Neuron (in vitro differentiated cells): ENCODE results near the gene AKAP6.

ENCODE experiments used
- H2AFZ ChIP-seq: one replicate; pipeline ENCODE4 v1.6.1; 2013; ENCODE audit warnings: low read depth, mild to moderate bottlenecking, inconsistent platforms, low read length, moderate library complexity
- H3K27me3 ChIP-seq: one replicate; pipeline ENCODE4 v1.6.1; 2013; ENCODE audit warnings: low read length; ENCODE audit not compliant: insufficient read depth
- H3K36me3 ChIP-seq: one replicate; pipeline ENCODE4 v1.6.1; 2013; ENCODE audit warnings: low read length; ENCODE audit not compliant: insufficient read depth
- H3K4me1 ChIP-seq: one replicate; pipeline ENCODE4 v1.6.1; 2013; ENCODE audit warnings: low read length; ENCODE audit not compliant: insufficient read depth
- H3K4me3 ChIP-seq: 2 replicates; pipeline ENCODE4 v1.5.1; 2013; ENCODE audit warnings: mild to moderate bottlenecking, low read length, moderate library complexity
- H3K9me3 ChIP-seq: one replicate; pipeline ENCODE4 v1.6.1; 2013; ENCODE audit warnings: low read length

The AKAP6 gene

GRCh38 chr14:32408018-32408417, 78.9 kb downstream of the AKAP6 start:
- H3K4me1 ChIP-seq, result peaks cover 19% of the 10 kb centered on the region
- H3K4me3 ChIP-seq, result no peak overlapping the region
- no peaks in the 10 kb centered on the region for H3K36me3 ChIP-seq
- H3K27me3 ChIP-seq, result no peaks in the 10 kb centered on the region
- H2AFZ ChIP-seq, result no peak overlapping the region
- no peaks in the 10 kb centered on the region for H3K9me3 ChIP-seq

GRCh38 chr14:32412103-32412502, 83.0 kb downstream of the AKAP6 start:
- H3K27me3 ChIP-seq, result no peaks in the 10 kb centered on the region
- no peak overlapping the region for H3K4me3 ChIP-seq
- no peaks in the 10 kb centered on the region for H3K9me3 ChIP-seq
- H3K4me1 ChIP-seq, result peaks cover 30% of the 10 kb centered on the region
- no peaks in the 10 kb centered on the region for H3K36me3 ChIP-seq
- H2AFZ ChIP-seq, result no peak overlapping the region

- H3K27me3 ChIP-seq, result no peaks in the 10 kb centered on the region
- H3K4me1 ChIP-seq, result peaks cover 29% of the 10 kb centered on the region
- H2AFZ ChIP-seq, result no peak overlapping the region
- no peaks in the 10 kb centered on the region for H3K9me3 ChIP-seq
- no peak overlapping the region for H3K4me3 ChIP-seq
- H3K36me3 ChIP-seq, result no peaks in the 10 kb centered on the region
Measured at GRCh38 chr14:32412532-32412931, 83.4 kb downstream of the AKAP6 start.

GRCh38 chr14:32413967-32414640, 85.0 kb downstream of the AKAP6 start:
- no peak overlapping the region for H2AFZ ChIP-seq
- H3K9me3 ChIP-seq, result no peaks in the 10 kb centered on the region
- no peak overlapping the region for H3K4me3 ChIP-seq
- H3K27me3 ChIP-seq, result no peaks in the 10 kb centered on the region
- H3K4me1 ChIP-seq, result peaks cover 42% of the 10 kb centered on the region
- H3K36me3 ChIP-seq, result no peaks in the 10 kb centered on the region

- Histone ChIP-seq H3K27me3 (no peaks in the 10 kb centered on the region), H2AFZ (no peak overlapping the region), H3K36me3 (no peaks in the 10 kb centered on the region), H3K4me1 (peaks cover 46% of the 10 kb centered on the region), H3K4me3 (no peak overlapping the region), H3K9me3 (no peaks in the 10 kb centered on the region)
Measured at GRCh38 chr14:32414808-32415255, 85.7 kb downstream of the AKAP6 start.

GRCh38 chr14:32417956-32418552, 89.0 kb downstream of the AKAP6 start:
- Histone ChIP-seq H2AFZ (no peak overlapping the region), H3K27me3 (no peaks in the 10 kb centered on the region), H3K36me3 (no peaks in the 10 kb centered on the region), H3K4me1 (peaks cover 37% of the 10 kb centered on the region), H3K4me3 (no peak overlapping the region), H3K9me3 (peaks cover 3% of the 10 kb centered on the region)

- H3K36me3 ChIP-seq, result no peaks in the 10 kb centered on the region
- H3K4me3 ChIP-seq, result no peak overlapping the region
- H3K4me1 ChIP-seq, result peaks cover 26% of the 10 kb centered on the region
- H3K27me3 ChIP-seq, result no peaks in the 10 kb centered on the region
- H3K9me3 ChIP-seq, result peaks cover 5% of the 10 kb centered on the region
- H2AFZ ChIP-seq, result no peak overlapping the region
Measured at GRCh38 chr14:32419429-32419828, 90.3 kb downstream of the AKAP6 start.

GRCh38 chr14:32421781-32422180, 92.7 kb downstream of the AKAP6 start:
- peaks cover 25% of the 10 kb centered on the region for H3K4me1 ChIP-seq
- H3K4me3 ChIP-seq, result no peak overlapping the region
- peaks cover 5% of the 10 kb centered on the region for H3K9me3 ChIP-seq
- no peak overlapping the region for H2AFZ ChIP-seq
- no peaks in the 10 kb centered on the region for H3K27me3 ChIP-seq
- no peaks in the 10 kb centered on the region for H3K36me3 ChIP-seq

- peaks cover 5% of the 10 kb centered on the region for H3K9me3 ChIP-seq
- no peak overlapping the region for H3K4me3 ChIP-seq
- H2AFZ ChIP-seq, result no peak overlapping the region
- no peaks in the 10 kb centered on the region for H3K27me3 ChIP-seq
- peaks cover 29% of the 10 kb centered on the region for H3K4me1 ChIP-seq
- H3K36me3 ChIP-seq, result no peaks in the 10 kb centered on the region
Measured at GRCh38 chr14:32422440-32422839, 93.3 kb downstream of the AKAP6 start.

GRCh38 chr14:32426028-32426427, 96.9 kb downstream of the AKAP6 start:
- H2AFZ ChIP-seq, result no peak overlapping the region
- H3K4me3 ChIP-seq, result no peak overlapping the region
- peaks cover 23% of the 10 kb centered on the region for H3K4me1 ChIP-seq
- peaks cover 5% of the 10 kb centered on the region for H3K9me3 ChIP-seq
- no peaks in the 10 kb centered on the region for H3K27me3 ChIP-seq
- no peaks in the 10 kb centered on the region for H3K36me3 ChIP-seq

GRCh38 chr14:32426586-32427388, 97.7 kb downstream of the AKAP6 start:
- Histone ChIP-seq H3K4me1 (peaks cover 23% of the 10 kb centered on the region), H3K4me3 (no peak overlapping the region), H3K27me3 (no peaks in the 10 kb centered on the region), H3K9me3 (peaks cover 2% of the 10 kb centered on the region), H2AFZ (no peak overlapping the region), H3K36me3 (no peaks in the 10 kb centered on the region)

GRCh38 chr14:32427726-32428528, 98.8 kb downstream of the AKAP6 start:
- H3K4me3 ChIP-seq, result no peak overlapping the region
- H3K36me3 ChIP-seq, result no peaks in the 10 kb centered on the region
- no peaks in the 10 kb centered on the region for H3K27me3 ChIP-seq
- peaks cover 23% of the 10 kb centered on the region for H3K4me1 ChIP-seq
- peak overlapping the region; percentile 23 for H2AFZ ChIP-seq
- H3K9me3 ChIP-seq, result peaks cover 2% of the 10 kb centered on the region
